Heart left ventricle (tissue), 16 donors: ENCODE measurements around the gene FBXO21. TPM values are rescaled to one million over a fixed set of nuclear protein-coding genes. Genes with fewer than 3 reads are reported as not detected.

Experiments
- ATAC-seq, 4 donors: fragments of 200-7000 bp; cut with Tn5 transposase; one replicate each; pipeline ENCODE4 v1.9.1; 2020 to 2022; ENCODE audit warnings: moderate library complexity in 4 of 4, mild to moderate bottlenecking in 3 of 4, moderate number of reproducible peaks in 1 of 4
- DNase-seq, 5 donors: peaks; one replicate each; pipeline ENCODE4 v3.0.0-alpha.2; 2020
- H3K27ac ChIP-seq, 12 donors: fragments of 200-600 bp; sonication (generic) in 4 of 12; one replicate each; pipeline versions ENCODE4 v1.5.0 to v1.8.0; 2016 to 2022; ENCODE audit warnings: mild to moderate bottlenecking in 2 of 12
- H3K27me3 ChIP-seq, 9 donors: fragments of 200-600 bp; sonication (generic) in 2 of 9; one replicate each; pipeline versions ENCODE4 v1.5.1 to v1.8.0; 2016 to 2022; ENCODE audit warnings: mild to moderate bottlenecking in 3 of 9
- H3K36me3 ChIP-seq, 9 donors: fragments of 200-600 bp; sonication (generic) in 2 of 9; one replicate each; pipeline versions ENCODE4 v1.5.0 to v1.8.0; 2018 to 2022; ENCODE audit warnings: mild to moderate bottlenecking in 2 of 9
- H3K4me1 ChIP-seq, 12 donors: fragments of 200-600 bp; sonication (generic) in 4 of 12; one replicate each; pipeline versions ENCODE4 v1.5.0 to v1.8.0; 2016 to 2022; ENCODE audit warnings: mild to moderate bottlenecking in 3 of 12
- H3K4me3 ChIP-seq, 12 donors: fragments of 200-600 bp; sonication (generic) in 4 of 12; one replicate each; pipeline versions ENCODE4 v1.5.0 to v1.8.0; 2017 to 2022; ENCODE audit warnings: mild to moderate bottlenecking in 9 of 12, moderate library complexity in 4 of 12
- H3K9me3 ChIP-seq, 12 donors: fragments of 200-600 bp; sonication (generic) in 4 of 12; one replicate each; pipeline versions ENCODE4 v1.5.0 to v1.8.0; 2016 to 2022; ENCODE audit warnings: mild to moderate bottlenecking in 1 of 12
- POLR2A ChIP-seq, 2 donors: fragments of 450-650 bp; IDR thresholded peaks; one replicate each; pipeline ENCODE4 v1.6.1; 2017; ENCODE audit warnings: antibody characterized with exemption in 2 of 2, mild to moderate bottlenecking in 2 of 2, moderate library complexity in 2 of 2
- WGBS, 4 donors: extraction: QIAGEN DNeasy Blood & Tissue Kit in 2 of 4; methylation state at CpG; one replicate each; pipeline versions ENCODE4 v1.1.5 to v1.1.7; 2013 to 2018; 5-methylcytosine and 5-hydroxymethylcytosine counted together
- intact Hi-C, 10 donors: fragments of 100-400 bp; cut with DNase I; formaldehyde crosslinking; loops; one replicate each; pipeline versions ENCODE4 v1.11.1 to v1.14.2; 2022
- polyA plus RNA-seq, 2 donors: library from polyadenylated mRNA; stranded (reverse); fragments of 200-250 nt; gene quantifications; one replicate each; pipeline ENCODE4 v1.2.3, GENCODE V29; 2013
- total RNA-seq, 9 donors: library from RNA; depleted of rRNA in 2 of 9; stranded (reverse); fragments of >200 nt in 2 of 9; fragmentation: NEBNext Ultra II Directional in 3 of 9; extraction: Animal tissue kit (Norgen Biotek cat#: 25700) in 3 of 9; gene quantifications; one replicate each; pipeline versions ENCODE4 v1.1.0 to v1.2.4, GENCODE V29; 2016 to 2023
- TF ChIP-seq, protein P1 (sequence below), 12 donors: fragments of 200-600 bp; sonication (generic) in 4 of 12; IDR thresholded peaks; one replicate each; pipeline versions ENCODE4 v1.5.0 to v1.8.0; 2018 to 2022; ENCODE audit warnings: antibody characterized with exemption in 12 of 12, mild to moderate bottlenecking in 5 of 12
- donor health status: ischemic (EF 13 %, LVEDD 7.1; RV severe dilation, severe dysfunction).
- donor health status: healthy with polysubstance abuse.
- donor health status: DM: no; HTN: yes; CAD: no.
- donor health status: DM: no; HTN: no; CAD: no.
- donor health status: ischemic (EF 25% LVEDD 6.9; RV normal size, moderate dysfunction).
- donor health status: ischemic (EF 25% LVEDD 5.7; RV mildly dilated, moderate dysfunction).
- donor health status: healthy.
- donor health status: DM: yes; HTN: yes; CAD: no.
- donor health status: ischemic (EF 35%, LVEDD 5.7; RV mildly dilated, moderate dysfunction).
- donor health status: nonischemic (EF 11% LVEDD 7.7; RV severe dilation, severe dysfunction).
- donor health status: DM: yes; HTN: yes; CAD: no.
- donor health status: PGD.
- donor health status: ischemic (EF 29% LVEDD 5.4; RV normal size, mild dysfunction).
- donor health status: nonischemic (EF 23%, LVEDD 6.1; RV moderate dilation, normal function).

FBXO21 gene
- total and polyA plus RNA-seq, 11 donors, result 10.9 to 82.4 (median 44.1) TPM

- Histone ChIP-seq H3K4me3 (no peak overlapping the region), H3K4me1 (peaks cover 0 to 19% (median 10%) of the 10 kb centered on the region in 12 donors), H3K27me3 (no peaks in the 10 kb centered on the region), H3K36me3 (peaks cover 0 to 69% (median 47%) of the 10 kb centered on the region in 9 donors), H3K27ac (no peak overlapping the region), H3K9me3 (no peaks in the 10 kb centered on the region)
- TF ChIP-seq, protein P1, sequence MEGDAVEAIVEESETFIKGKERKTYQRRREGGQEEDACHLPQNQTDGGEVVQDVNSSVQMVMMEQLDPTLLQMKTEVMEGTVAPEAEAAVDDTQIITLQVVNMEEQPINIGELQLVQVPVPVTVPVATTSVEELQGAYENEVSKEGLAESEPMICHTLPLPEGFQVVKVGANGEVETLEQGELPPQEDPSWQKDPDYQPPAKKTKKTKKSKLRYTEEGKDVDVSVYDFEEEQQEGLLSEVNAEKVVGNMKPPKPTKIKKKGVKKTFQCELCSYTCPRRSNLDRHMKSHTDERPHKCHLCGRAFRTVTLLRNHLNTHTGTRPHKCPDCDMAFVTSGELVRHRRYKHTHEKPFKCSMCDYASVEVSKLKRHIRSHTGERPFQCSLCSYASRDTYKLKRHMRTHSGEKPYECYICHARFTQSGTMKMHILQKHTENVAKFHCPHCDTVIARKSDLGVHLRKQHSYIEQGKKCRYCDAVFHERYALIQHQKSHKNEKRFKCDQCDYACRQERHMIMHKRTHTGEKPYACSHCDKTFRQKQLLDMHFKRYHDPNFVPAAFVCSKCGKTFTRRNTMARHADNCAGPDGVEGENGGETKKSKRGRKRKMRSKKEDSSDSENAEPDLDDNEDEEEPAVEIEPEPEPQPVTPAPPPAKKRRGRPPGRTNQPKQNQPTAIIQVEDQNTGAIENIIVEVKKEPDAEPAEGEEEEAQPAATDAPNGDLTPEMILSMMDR (IDR thresholded peaks at IDR 0.05), result no peak
- TF ChIP-seq POLR2A (IDR thresholded peaks at IDR 0.05), result no peak
- intact Hi-C loops, result no loop called here
- DNase-seq (no peak), ATAC-seq (no peak)
- WGBS, 4 donors, result 93 to 98% (median 96%) methylated on average over 15 of the region's 15 CpGs
These were observed 45.7 kb downstream of the FBXO21 start for GRCh38 chr12:117144599-117144998.

- no peak for TF ChIP-seq POLR2A (IDR thresholded peaks at IDR 0.05)
- TF ChIP-seq, protein P1 (IDR thresholded peaks at IDR 0.05), result no peak
- DNase-seq (no peak), ATAC-seq (no peak)
- WGBS, 4 donors, result 92 to 95% (median 94%) methylated on average over 18 of the region's 18 CpGs
- intact Hi-C loops, result no loop called here
- H3K27me3 ChIP-seq, result no peaks in the 10 kb centered on the region
- no peak overlapping the region for H3K4me3 ChIP-seq
- H3K36me3 ChIP-seq, result peaks cover 0 to 54% (median 34%) of the 10 kb centered on the region in 9 donors
- peaks cover 0 to 19% (median 10%) of the 10 kb centered on the region in 12 donors for H3K4me1 ChIP-seq
- H3K27ac ChIP-seq, result no peak overlapping the region
- no peaks in the 10 kb centered on the region for H3K9me3 ChIP-seq
These were observed 47.2 kb downstream of the FBXO21 start for GRCh38 chr12:117143008-117143532.

- intact Hi-C loops, result no loop called here
These were observed 48.2 kb downstream of the FBXO21 start for GRCh38 chr12:117142094-117142493.

DNA sequence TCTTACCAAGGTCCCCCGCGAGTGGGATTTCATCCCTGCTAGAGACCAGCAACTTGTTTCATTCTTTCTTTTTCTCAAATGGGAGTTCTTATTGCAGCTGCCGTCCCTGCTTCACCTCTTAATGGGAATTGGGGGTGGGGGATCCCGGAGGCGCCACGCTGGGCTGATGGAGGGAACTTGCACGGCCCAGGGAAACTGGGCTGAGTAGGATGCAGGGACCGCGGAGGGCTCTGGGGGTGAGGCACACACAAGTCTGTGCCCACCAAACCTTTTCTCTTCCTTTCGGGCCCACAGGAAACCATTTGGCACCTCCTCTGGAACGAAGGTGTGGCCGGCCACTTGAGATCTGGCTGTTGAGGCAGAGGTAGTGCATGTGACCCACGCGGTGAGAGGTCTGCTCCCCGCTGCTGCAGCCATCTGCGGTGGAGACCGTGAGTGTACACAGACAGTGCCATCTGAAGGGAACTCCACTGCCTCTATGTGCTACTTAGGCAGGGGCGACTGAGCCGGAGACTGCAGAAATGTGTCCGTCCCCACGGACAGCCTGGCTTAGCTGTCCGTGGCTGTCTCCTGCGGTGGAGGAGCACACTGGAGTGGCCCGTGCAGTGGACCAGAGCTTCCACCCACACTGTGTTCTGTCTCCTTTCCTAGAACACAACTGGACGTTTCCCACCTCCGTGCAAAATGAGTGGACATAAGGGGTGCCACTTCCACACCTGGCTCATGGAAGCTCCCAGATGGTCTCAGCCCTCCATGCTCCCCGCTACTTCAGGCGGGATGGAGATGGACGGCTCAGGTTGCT lies 49.0 kb downstream of the FBXO21 start:
- no peaks in the 10 kb centered on the region for H3K27me3 ChIP-seq
- H3K27ac ChIP-seq, result no peak overlapping the region
- H3K4me1 ChIP-seq, result peaks cover 0 to 18% (median 10%) of the 10 kb centered on the region in 12 donors
- TF ChIP-seq, protein P1 (IDR thresholded peaks at IDR 0.05), result no peak
- TF ChIP-seq POLR2A (IDR thresholded peaks at IDR 0.05), result no peak
- H3K9me3 ChIP-seq, result no peaks in the 10 kb centered on the region
- 69 to 85% (median 77%) methylated on average over 17 to 29 of the region's 29 CpGs for WGBS, 4 donors
- H3K36me3 ChIP-seq, result peaks cover 0 to 42% (median 26%) of the 10 kb centered on the region in 9 donors
- DNase-seq, result no peak
- no peak overlapping the region for H3K4me3 ChIP-seq
- intact Hi-C loops, result no loop called here
- ATAC-seq, result peak in 3 of 4 donors; percentile 16 to 37 (median 18)

More at GRCh38 chr12:117142094-117142493, 48.2 kb downstream of the FBXO21 start:
- Histone ChIP-seq H3K4me1 (peaks cover 0 to 18% (median 10%) of the 10 kb centered on the region in 12 donors), H3K27ac (no peak overlapping the region), H3K27me3 (no peaks in the 10 kb centered on the region), H3K36me3 (peaks cover 0 to 46% (median 28%) of the 10 kb centered on the region in 9 donors), H3K4me3 (no peak overlapping the region), H3K9me3 (no peaks in the 10 kb centered on the region)
- DNase-seq (no peak), ATAC-seq (no peak)
- TF ChIP-seq, protein P1 (IDR thresholded peaks at IDR 0.05), result no peak
- TF ChIP-seq POLR2A (IDR thresholded peaks at IDR 0.05), result no peak
- 69 to 81% (median 76%) methylated on average over 12 of the region's 12 CpGs for WGBS, 4 donors
